Measurements from ENCODE around the gene P3H2. TPM values are rescaled to one million over a fixed set of nuclear protein-coding genes. Genes with fewer than 3 reads are reported as not detected.

P3H2 gene
- total RNA-seq, 2 experiments from 2014 or later: not detected

DNA sequence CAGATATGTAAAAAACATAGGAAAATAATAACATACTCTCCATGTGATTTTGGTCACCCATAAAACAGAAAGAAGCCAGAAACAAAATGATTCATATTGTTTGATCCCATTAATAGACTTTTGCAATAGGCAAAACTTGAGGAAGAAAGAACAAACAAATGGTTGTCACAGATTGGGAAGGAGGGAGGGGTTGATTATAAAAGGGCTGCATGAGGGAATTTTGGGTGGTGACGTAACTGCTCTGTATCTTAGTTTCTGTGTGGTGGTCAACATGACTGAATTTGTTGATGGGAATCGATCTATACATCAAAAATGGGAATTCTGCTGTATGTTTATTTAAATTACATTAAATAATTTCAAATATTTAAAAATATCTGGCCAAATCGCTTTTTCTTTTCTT is 86.3 kb downstream of the P3H2 start:
- no peak overlapping the region for H3K27ac Mint-ChIP-seq
- H3K36me3 Mint-ChIP-seq: no peaks in the 10 kb centered on the region
- DNase-seq: no peak
- H3K27me3 Mint-ChIP-seq: peaks cover 35% of the 10 kb centered on the region
- H3K4me3 Mint-ChIP-seq: no peak overlapping the region
- peaks cover 2% of the 10 kb centered on the region for H3K4me1 Mint-ChIP-seq
- no peaks in the 10 kb centered on the region for H3K9me3 Mint-ChIP-seq

DNA sequence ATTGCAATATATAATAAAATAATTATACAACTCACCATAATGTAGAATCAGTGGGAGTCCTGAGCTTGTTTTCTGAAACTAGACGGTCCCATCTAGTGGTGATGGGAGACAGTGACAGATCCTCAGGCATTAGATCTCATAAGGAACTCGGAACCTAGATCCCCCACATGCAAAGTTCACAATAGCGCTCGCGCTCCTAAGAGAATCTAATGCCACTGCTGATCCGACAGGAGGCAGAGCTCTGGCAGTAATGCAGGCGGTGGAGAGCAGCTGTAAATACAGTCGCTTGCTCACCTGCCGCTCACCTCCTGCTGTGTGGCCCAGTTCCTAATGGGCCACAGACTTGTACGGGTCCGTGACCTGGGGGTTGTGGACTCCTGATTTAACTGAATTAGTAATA is 87.8 kb downstream of the P3H2 start:
- Mint-ChIP-seq H3K4me3 (no peak overlapping the region), H3K4me1 (peaks cover 2% of the 10 kb centered on the region), H3K27me3 (peaks cover 36% of the 10 kb centered on the region), H3K36me3 (no peaks in the 10 kb centered on the region), H3K27ac (no peak overlapping the region), H3K9me3 (no peaks in the 10 kb centered on the region)
- no peak for DNase-seq

DNA sequence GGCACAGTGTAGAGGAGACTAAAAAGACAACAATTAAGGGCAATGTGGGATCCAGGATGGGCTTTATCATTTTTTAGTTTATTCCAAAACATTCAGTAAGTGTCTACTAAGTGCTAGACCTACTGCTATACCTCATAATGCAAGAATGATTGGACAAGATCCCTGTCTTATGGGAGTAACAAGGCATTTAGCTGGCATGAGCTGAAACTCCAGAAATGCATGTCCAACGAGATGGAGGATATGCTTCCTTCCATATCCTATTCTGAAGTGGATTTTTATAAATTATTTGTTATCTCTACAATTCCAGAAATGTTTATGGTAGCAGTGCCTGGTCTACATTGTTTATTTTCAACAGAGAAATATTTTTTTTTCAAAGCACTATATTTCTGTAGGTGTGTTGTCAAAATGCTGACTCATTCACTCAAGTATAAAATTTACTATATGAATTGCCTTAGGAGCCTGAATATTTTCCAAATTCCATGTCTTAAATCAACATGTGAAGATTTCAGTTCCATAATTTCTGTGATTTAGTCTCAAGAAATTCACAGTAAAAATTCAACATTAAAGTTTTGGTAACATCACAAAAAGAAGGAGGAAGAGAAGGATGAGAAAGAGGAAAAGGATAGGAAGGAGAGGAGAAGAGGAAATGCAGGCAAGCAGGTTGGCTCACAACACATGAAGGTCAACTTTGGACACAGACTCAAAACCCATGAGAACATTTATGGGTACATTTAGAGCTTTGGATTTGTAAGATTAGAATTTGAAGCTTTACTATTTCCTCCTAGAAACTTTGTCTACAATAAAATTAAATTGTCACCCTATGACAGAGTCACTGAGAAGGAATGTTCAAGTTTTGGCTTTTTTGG is 88.6 kb downstream of the P3H2 start:
- H3K27me3 Mint-ChIP-seq: peaks cover 32% of the 10 kb centered on the region
- no peaks in the 10 kb centered on the region for H3K36me3 Mint-ChIP-seq
- H3K9me3 Mint-ChIP-seq: no peaks in the 10 kb centered on the region
- peaks cover 2% of the 10 kb centered on the region for H3K4me1 Mint-ChIP-seq
- H3K4me3 Mint-ChIP-seq: no peak overlapping the region
- H3K27ac Mint-ChIP-seq: no peak overlapping the region
- no peak for DNase-seq

DNA sequence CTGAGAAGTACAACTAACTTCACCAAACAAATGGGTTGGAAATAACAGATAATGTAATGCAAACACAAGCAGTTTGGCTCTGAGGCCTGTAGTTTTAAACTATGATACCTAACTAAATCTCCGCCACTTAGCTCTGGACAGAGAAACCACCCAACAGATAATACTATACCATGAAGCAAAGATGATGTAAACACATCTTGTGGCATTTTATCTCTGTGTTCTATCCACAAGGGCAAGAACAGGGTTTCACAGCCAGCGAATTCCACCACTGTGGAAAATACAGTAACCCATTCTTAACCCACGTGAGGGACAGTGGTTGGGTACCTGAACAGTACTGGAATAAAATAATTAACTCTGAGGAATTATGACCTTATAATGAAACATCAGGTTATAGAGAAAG is 93.6 kb downstream of the P3H2 start:
- no peak for DNase-seq
- H3K9me3 Mint-ChIP-seq: no peaks in the 10 kb centered on the region
- H3K27me3 Mint-ChIP-seq: peaks cover 46% of the 10 kb centered on the region
- no peaks in the 10 kb centered on the region for H3K36me3 Mint-ChIP-seq
- no peak overlapping the region for H3K4me3 Mint-ChIP-seq
- H3K4me1 Mint-ChIP-seq: peaks cover 4% of the 10 kb centered on the region
- H3K27ac Mint-ChIP-seq: no peak overlapping the region

DNA sequence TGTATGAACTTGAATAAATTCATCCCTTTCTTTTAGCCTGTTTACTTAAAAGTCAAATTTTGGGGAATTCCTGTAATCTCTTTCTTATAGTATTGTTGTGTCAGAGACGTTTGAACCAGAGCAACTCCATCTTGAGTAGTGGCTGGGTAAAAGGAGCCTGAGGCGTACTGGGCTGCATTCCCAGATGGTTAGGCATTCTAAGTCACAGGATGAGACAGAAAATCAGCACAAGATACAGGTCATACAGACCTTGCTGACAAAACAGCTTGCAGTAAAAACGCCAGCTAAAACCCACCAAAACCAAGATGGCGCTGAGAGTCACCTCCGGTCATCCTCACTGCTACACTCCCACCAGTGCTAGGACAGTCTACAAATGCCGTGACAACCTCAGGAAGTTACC is 94.5 kb downstream of the P3H2 start:
- Mint-ChIP-seq H3K4me3 (no peak overlapping the region), H3K4me1 (peaks cover 4% of the 10 kb centered on the region), H3K9me3 (no peaks in the 10 kb centered on the region), H3K36me3 (no peaks in the 10 kb centered on the region), H3K27me3 (peaks cover 46% of the 10 kb centered on the region), H3K27ac (no peak overlapping the region)
- no peak for DNase-seq

DNA sequence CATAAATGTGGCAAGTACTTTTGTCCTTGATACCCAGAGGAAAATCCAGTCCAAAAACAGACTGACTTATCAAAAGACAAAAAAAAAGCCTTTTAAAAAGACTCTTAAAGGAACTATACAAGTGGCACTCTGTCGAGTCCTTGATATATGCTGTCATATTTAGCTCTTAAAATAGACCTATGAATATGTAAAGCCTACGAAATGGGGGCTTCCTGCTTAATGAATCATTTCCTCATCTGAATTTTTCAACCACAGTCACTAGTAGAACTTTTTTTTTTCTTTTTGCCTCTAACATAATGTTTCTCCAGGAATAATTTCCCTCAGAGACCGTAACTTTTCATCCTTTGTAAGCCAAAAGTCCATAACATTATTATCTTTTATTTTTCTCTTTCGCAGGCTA is 95.8 kb downstream of the P3H2 start:
- no peak for DNase-seq
- Mint-ChIP-seq H3K36me3 (no peaks in the 10 kb centered on the region), H3K27me3 (peaks cover 52% of the 10 kb centered on the region), H3K27ac (no peak overlapping the region), H3K4me3 (no peak overlapping the region), H3K4me1 (peaks cover 4% of the 10 kb centered on the region), H3K9me3 (no peaks in the 10 kb centered on the region)

DNA sequence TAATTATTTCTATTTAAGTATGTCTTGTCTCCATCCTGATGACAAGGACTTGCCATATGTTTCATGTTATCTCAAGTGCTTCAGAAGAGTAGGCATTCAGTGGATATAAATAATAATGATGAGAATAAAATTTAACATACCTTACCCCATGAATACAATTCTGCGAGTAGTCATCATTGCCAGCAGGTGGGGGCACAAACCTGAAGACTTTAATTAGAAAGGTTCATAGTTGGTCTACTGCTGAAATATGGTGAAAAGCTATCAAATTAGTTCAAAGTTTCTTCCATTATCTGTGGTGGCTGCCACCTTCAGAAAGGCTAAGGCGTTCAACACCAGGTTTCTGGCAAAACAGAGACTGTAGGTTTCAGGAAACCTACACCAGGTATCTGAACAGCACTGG is 100.9 kb downstream of the P3H2 start:
- no peak overlapping the region for H3K27ac Mint-ChIP-seq
- no peaks in the 10 kb centered on the region for H3K36me3 Mint-ChIP-seq
- peaks cover 38% of the 10 kb centered on the region for H3K27me3 Mint-ChIP-seq
- H3K4me1 Mint-ChIP-seq: peaks cover 4% of the 10 kb centered on the region
- H3K9me3 Mint-ChIP-seq: no peaks in the 10 kb centered on the region
- no peak for DNase-seq
- H3K4me3 Mint-ChIP-seq: no peak overlapping the region

DNA sequence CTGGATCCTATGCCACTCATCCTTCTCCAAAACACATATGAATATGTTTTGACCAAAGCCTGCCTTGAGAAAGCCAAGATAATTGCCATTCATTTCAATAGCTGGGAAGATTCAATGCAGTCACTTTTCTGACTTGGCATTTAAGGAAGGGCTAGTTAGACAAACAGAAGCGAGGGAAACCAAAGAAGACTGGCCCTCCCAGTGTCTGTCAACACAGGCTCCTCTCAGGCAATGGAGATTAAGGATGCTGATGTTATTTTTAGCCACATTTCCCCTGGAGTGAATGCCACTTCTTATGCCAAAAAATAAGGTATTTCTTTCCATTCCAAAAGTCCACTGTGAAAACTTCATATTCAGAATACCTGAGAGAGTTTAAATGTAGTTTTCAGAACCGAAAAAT is 101.7 kb downstream of the P3H2 start:
- no peak for DNase-seq
- Mint-ChIP-seq H3K27me3 (peaks cover 36% of the 10 kb centered on the region), H3K4me1 (no peaks in the 10 kb centered on the region), H3K36me3 (no peaks in the 10 kb centered on the region), H3K4me3 (no peak overlapping the region), H3K9me3 (no peaks in the 10 kb centered on the region), H3K27ac (no peak overlapping the region)

DNA sequence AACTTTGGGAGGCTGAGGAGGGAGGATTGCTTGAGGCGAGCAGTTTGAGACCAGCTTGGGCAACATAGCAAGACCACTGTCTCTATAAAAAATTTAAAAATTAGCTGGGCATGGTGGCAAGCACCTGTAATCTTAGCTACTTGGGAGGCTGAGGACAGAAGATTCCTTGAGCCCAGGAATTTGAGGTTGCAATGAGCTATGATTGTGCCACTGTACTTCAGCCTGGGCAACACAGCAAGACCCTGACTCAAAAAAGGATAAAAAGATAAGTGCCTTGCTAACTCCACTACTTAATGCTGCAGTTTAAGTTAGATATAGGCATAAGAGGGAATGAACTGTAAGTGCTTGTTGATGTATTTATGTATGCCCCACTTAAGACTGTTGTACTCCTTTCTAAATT is 102.2 kb downstream of the P3H2 start:
- Mint-ChIP-seq H3K36me3 (no peaks in the 10 kb centered on the region), H3K4me1 (no peaks in the 10 kb centered on the region)
- DNase-seq: no peak

DNA sequence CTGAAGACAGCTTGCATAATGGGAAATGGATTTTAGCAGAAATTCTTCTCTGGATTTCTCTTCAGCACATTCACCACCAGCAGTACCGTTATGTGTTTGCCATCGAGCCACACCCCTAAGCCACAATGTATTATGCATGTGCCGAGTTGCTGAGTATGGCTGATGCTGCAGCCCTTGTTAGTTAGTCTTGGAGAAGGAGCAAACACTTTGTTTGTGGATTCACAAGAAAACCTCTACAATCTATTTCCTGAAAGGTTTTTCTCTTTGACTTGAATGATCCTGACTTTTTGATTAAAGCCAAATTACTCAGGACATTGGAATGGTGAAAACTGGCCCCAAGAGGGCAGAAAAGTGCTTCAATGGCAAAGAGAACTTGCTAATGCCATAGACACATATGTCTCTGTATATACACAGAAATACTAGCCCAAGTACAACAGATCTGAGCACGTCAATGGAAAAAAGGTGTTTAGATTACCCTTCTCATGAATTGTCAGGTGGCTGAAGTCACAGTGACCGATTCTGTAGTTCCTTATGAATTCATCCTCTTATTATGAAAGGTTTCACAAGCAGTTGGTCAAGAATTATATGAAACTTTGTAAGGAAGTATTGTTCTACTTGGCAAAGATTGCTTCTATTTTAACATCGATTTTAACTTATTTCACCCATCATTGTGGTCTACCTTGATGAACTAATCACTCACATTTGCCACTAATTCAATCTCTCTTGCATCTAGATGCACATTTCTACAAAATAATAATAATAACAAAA is 103.0 kb downstream of the P3H2 start:
- Mint-ChIP-seq H3K27me3 (peaks cover 28% of the 10 kb centered on the region), H3K9me3 (no peaks in the 10 kb centered on the region), H3K36me3 (no peaks in the 10 kb centered on the region), H3K4me3 (no peak overlapping the region), H3K4me1 (no peaks in the 10 kb centered on the region), H3K27ac (no peak overlapping the region)
- DNase-seq: no peak

More for the DNA sequence above, 102.2 kb downstream of the P3H2 start:
- Mint-ChIP-seq H3K27me3 (peaks cover 35% of the 10 kb centered on the region), H3K9me3 (no peaks in the 10 kb centered on the region), H3K4me3 (no peak overlapping the region), H3K27ac (no peak overlapping the region)

DNA sequence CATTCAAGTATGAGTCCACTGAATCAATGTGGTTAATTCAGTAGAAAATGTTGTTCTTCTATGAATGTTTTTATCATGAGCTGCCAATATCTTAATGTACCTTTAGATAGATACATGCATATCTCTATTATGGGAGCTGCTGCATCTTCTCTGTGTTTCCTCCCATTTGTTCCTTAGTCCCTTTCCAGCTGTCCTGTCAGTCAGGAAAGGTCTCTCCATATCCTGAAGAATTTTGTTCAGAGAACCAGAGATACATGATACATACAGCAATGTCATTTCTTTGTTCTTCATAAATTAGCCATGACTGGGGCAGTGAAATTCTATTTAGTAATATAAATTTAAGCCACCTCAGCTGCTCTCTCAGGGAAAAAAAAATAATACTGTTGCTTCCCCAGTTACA is 103.7 kb downstream of the P3H2 start:
- no peaks in the 10 kb centered on the region for H3K4me1 Mint-ChIP-seq
- no peak for DNase-seq
- no peaks in the 10 kb centered on the region for H3K36me3 Mint-ChIP-seq
- no peak overlapping the region for H3K27ac Mint-ChIP-seq
- H3K4me3 Mint-ChIP-seq: no peak overlapping the region
- H3K27me3 Mint-ChIP-seq: peaks cover 28% of the 10 kb centered on the region
- H3K9me3 Mint-ChIP-seq: no peaks in the 10 kb centered on the region

DNA sequence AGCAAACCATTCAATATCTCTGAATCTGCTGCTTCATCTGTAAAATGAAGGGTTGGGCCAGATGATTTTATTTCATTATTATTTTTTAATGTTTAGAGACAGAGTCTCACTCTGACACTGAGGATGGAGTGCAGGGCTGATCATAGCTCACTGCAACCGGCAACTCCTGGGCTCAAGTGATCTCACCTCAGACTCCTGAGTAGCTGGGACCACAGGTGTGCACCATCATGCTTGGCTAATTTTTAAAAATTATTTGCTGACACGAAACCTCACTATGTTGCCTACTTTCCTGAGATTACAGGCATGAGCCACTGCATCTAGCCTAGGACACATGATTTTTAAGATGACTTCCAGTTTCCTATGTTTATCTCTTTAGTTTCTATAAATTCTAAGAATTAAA is 105.8 kb downstream of the P3H2 start:
- Mint-ChIP-seq H3K4me3 (no peak overlapping the region), H3K4me1 (no peaks in the 10 kb centered on the region), H3K27me3 (peaks cover 26% of the 10 kb centered on the region), H3K36me3 (no peaks in the 10 kb centered on the region), H3K27ac (no peak overlapping the region), H3K9me3 (no peaks in the 10 kb centered on the region)
- no peak for DNase-seq

DNA sequence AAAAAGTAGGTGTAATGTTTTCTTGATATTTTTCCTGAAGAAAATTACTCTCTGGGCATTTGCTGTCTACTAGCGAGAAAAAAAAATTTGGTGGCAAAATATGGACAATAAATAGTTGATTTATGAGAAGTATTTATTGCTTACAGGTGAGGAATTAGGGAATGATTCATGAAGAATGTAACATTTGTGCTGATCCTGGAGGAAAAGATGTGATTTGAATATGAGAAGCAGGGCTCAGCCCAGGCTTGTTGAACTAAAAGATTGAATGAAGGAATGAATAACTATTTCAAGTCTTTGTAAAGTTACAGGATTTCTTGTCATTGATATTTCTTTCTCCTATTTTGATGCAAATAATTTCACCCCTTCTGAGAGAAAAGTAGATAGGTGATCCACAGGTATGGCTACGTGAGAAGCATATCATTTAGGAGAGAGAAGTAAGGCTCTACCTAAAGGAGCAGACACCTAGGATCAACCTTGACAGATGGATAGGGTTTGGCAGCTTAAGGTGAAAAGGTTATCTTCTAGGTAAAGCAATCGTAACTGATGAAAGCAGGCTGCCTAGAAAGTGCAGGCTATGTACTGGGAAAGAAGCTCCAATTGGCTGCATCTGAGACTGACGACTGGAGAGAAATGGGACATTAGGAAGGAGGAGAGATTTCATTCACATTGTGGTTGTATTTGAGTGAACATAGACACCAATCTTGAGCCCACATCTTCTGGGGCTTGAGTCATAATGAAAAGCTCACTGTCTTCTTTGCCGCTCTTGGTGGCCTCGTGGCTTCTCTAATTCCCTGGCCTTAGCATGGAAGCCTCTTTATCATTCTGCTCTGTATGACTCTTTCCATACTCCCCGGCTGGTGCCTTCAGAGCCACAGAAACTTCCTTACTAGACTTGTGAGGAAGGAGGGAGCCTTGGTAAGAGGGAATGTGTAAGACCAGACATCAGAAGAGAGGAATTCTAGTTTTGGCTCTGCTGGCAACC is 106.5 kb downstream of the P3H2 start:
- peaks cover 26% of the 10 kb centered on the region for H3K27me3 Mint-ChIP-seq
- no peaks in the 10 kb centered on the region for H3K4me1 Mint-ChIP-seq
- no peak overlapping the region for H3K4me3 Mint-ChIP-seq
- DNase-seq: no peak
- no peaks in the 10 kb centered on the region for H3K9me3 Mint-ChIP-seq
- no peak overlapping the region for H3K27ac Mint-ChIP-seq
- H3K36me3 Mint-ChIP-seq: no peaks in the 10 kb centered on the region

DNA sequence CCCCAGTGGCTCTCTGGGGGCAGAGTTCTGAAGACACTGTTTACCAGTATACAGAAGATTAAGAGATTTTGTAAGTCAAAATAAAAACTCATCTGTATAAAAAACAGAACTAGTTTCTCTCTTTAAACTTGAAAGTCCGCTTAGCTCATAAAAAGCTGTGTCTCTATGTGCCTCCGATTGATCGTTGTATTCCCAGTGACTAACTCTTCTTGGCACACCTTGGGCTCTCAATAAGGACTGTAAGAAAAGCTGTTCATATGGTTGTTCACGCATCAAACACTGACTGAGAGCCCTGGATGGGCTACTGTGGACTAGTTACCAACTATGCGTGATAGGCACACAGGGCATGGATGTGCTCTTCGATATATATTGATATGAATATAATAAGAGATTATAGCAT is 107.9 kb downstream of the P3H2 start:
- Mint-ChIP-seq H3K27ac (no peak overlapping the region), H3K36me3 (no peaks in the 10 kb centered on the region), H3K4me1 (no peaks in the 10 kb centered on the region), H3K9me3 (no peaks in the 10 kb centered on the region), H3K27me3 (peaks cover 24% of the 10 kb centered on the region), H3K4me3 (no peak overlapping the region)
- no peak for DNase-seq

DNA sequence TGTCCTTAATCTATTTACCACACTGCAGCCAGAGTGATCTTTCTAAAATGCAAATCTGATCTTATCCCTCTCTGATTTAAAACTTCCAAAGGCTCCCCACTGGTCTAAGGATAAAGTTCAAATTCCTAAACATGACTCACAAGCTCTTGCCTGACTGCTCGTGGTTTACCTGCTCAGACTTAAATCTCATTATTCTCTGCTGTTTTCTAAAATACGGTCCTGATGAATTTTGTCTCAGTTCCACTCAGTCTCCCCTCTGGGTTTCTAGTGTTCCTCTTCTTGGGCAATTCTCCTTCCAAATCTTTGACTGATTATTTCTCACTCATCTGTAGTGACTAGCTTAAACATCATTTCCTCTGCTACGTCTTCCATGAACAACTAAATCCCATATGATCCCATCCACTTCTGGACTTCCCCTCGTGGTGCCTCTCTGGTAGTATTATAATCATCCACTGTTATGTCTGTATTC is 108.3 kb downstream of the P3H2 start:
- no peaks in the 10 kb centered on the region for H3K4me1 Mint-ChIP-seq
- no peaks in the 10 kb centered on the region for H3K9me3 Mint-ChIP-seq
- no peak for DNase-seq
- H3K27ac Mint-ChIP-seq: no peak overlapping the region
- no peaks in the 10 kb centered on the region for H3K36me3 Mint-ChIP-seq
- H3K27me3 Mint-ChIP-seq: peaks cover 22% of the 10 kb centered on the region
- no peak overlapping the region for H3K4me3 Mint-ChIP-seq
